Vagina (tissue), 2 donors: ENCODE data around the gene CBR1. TPM values are rescaled to one million over a fixed set of nuclear protein-coding genes. Genes with fewer than 3 reads are reported as not detected.

Experiments
- DNase-seq, 2 donors: peaks; one replicate each; pipeline ENCODE4 v3.0.0-alpha.2; 2017; ENCODE audit errors: extremely low spot score in 2 of 2
- H3K27ac ChIP-seq: fragments of 200-600 bp; sonication (generic); one replicate; pipeline ENCODE4 v1.5.1; 2019
- H3K27me3 ChIP-seq: fragments of 200-600 bp; sonication (generic); one replicate; pipeline ENCODE4 v1.5.1; 2019
- H3K36me3 ChIP-seq, 2 donors: fragments of 200-600 bp; sonication (generic); one replicate each; pipeline ENCODE4 v1.5.1; 2017 to 2019
- H3K4me1 ChIP-seq: fragments of 200-600 bp; sonication (generic); one replicate; pipeline ENCODE4 v1.5.1; 2019
- H3K4me3 ChIP-seq, 2 donors: fragments of 200-600 bp; sonication (generic); 1 replicate in 1 of 2; 2 replicates in 1 of 2; pipeline ENCODE4 v1.5.1; 2016 to 2019
- H3K9me3 ChIP-seq: fragments of 200-600 bp; sonication (generic); one replicate; pipeline ENCODE4 v1.5.1; 2019
- CTCF ChIP-seq, 3 experiments: fragments of 450-650 bp in 2 of 3; fragments of 200-600 bp in 1 of 3; sonication (generic) in 1 of 3; IDR thresholded peaks; one replicate each; pipeline ENCODE4 v1.5.1; 2017 to 2019; ENCODE audit warnings: antibody characterized with exemption in 3 of 3, mild to moderate bottlenecking in 2 of 3, moderate library complexity in 2 of 3
- POLR2A ChIP-seq, 2 donors: fragments of 450-650 bp; IDR thresholded peaks; one replicate each; pipeline ENCODE4 v1.6.1; 2017; ENCODE audit warnings: antibody characterized with exemption in 2 of 2, mild to moderate bottlenecking in 2 of 2, moderate library complexity in 2 of 2
- POLR2AphosphoS5 ChIP-seq, 2 donors: sonication (generic); formaldehyde crosslinking; IDR thresholded peaks; one replicate each; pipeline ENCODE4 v1.9.0; 2017; ENCODE audit warnings: antibody characterized with exemption in 2 of 2, mild to moderate bottlenecking in 2 of 2, low read depth in 1 of 2; ENCODE audit not compliant: insufficient read depth in 1 of 2
- intact Hi-C: fragments of 100-400 bp; cut with DNase I; formaldehyde crosslinking; loops from one replicate; pipeline ENCODE4 v1.15.1; 2023
- total RNA-seq: library from RNA; depleted of rRNA; stranded (reverse); fragments of >200 nt; gene quantifications from one replicate; pipeline ENCODE4 v1.2.3, GENCODE V29; 2016

CBR1 gene
- total RNA-seq, 1 donor from 2014 or later = 369 TPM

- DNase-seq = no peak
- H3K36me3 ChIP-seq = peaks cover 0 to under 1% of the 10 kb centered on the region in 2 donors
- H3K27ac ChIP-seq = no peak overlapping the region
- intact Hi-C loops = no loop called here
- no peaks in the 10 kb centered on the region for H3K27me3 ChIP-seq
- TF ChIP-seq POLR2AphosphoS5 (IDR thresholded peaks at IDR 0.05; ENCODE audit: insufficient read depth in 1 of 2, low read depth in 1 of 2) = no peak
- TF ChIP-seq CTCF (IDR thresholded peaks at IDR 0.05) = no peak
- TF ChIP-seq POLR2A (IDR thresholded peaks at IDR 0.05) = no peak
- H3K4me3 ChIP-seq = no peak overlapping the region
- H3K4me1 ChIP-seq = peaks cover 25% of the 10 kb centered on the region
- H3K9me3 ChIP-seq = no peaks in the 10 kb centered on the region
Measured at GRCh38 chr21:36077758-36078157, 7.9 kb downstream of the CBR1 start.

GRCh38 chr21:36079010-36079649 lies 9.3 kb downstream of the CBR1 start:
- H3K27ac ChIP-seq = no peak overlapping the region
- intact Hi-C loops = no loop called here

GRCh38 chr21:36079671-36080070 lies 9.8 kb downstream of the CBR1 start:
- no peak overlapping the region for H3K4me3 ChIP-seq
- intact Hi-C loops = no loop called here
- DNase-seq = no peak
- peaks cover 11% of the 10 kb centered on the region for H3K4me1 ChIP-seq
- H3K27ac ChIP-seq = no peak overlapping the region
- TF ChIP-seq CTCF (IDR thresholded peaks at IDR 0.05) (no peak), POLR2A (IDR thresholded peaks at IDR 0.05) (no peak), POLR2AphosphoS5 (IDR thresholded peaks at IDR 0.05; ENCODE audit: insufficient read depth in 1 of 2, low read depth in 1 of 2) (no peak)
- no peaks in the 10 kb centered on the region for H3K9me3 ChIP-seq
- H3K27me3 ChIP-seq = no peaks in the 10 kb centered on the region
- H3K36me3 ChIP-seq = no peaks in the 10 kb centered on the region

More at GRCh38 chr21:36079010-36079649, 9.3 kb downstream of the CBR1 start:
- no peak overlapping the region for H3K4me3 ChIP-seq
- no peak for DNase-seq
- peaks cover 11% of the 10 kb centered on the region for H3K4me1 ChIP-seq
- no peaks in the 10 kb centered on the region for H3K9me3 ChIP-seq
- H3K36me3 ChIP-seq = no peaks in the 10 kb centered on the region
- no peaks in the 10 kb centered on the region for H3K27me3 ChIP-seq
- TF ChIP-seq POLR2A (IDR thresholded peaks at IDR 0.05) = no peak
- TF ChIP-seq POLR2AphosphoS5 (IDR thresholded peaks at IDR 0.05; ENCODE audit: insufficient read depth in 1 of 2, low read depth in 1 of 2) = no peak
- no peak for TF ChIP-seq CTCF (IDR thresholded peaks at IDR 0.05)

GRCh38 chr21:36080386-36080785 lies 10.6 kb downstream of the CBR1 start:
- Histone ChIP-seq H3K4me3 (no peak overlapping the region), H3K27ac (no peak overlapping the region), H3K9me3 (no peaks in the 10 kb centered on the region), H3K27me3 (no peaks in the 10 kb centered on the region), H3K36me3 (no peaks in the 10 kb centered on the region), H3K4me1 (peaks cover 11% of the 10 kb centered on the region)
- DNase-seq = no peak
- intact Hi-C loops = no loop called here
- peak in 1 of 2 donors; percentile 74 for TF ChIP-seq POLR2AphosphoS5 (IDR thresholded peaks at IDR 0.05; ENCODE audit: insufficient read depth in 1 of 2, low read depth in 1 of 2)
- TF ChIP-seq CTCF (IDR thresholded peaks at IDR 0.05) = no peak

GRCh38 chr21:36082237-36082664 lies 12.4 kb downstream of the CBR1 start:
- Histone ChIP-seq H3K4me3 (no peak overlapping the region), H3K9me3 (no peaks in the 10 kb centered on the region), H3K27ac (no peak overlapping the region), H3K27me3 (no peaks in the 10 kb centered on the region), H3K4me1 (peaks cover 5% of the 10 kb centered on the region), H3K36me3 (no peaks in the 10 kb centered on the region)
- TF ChIP-seq CTCF (IDR thresholded peaks at IDR 0.05) (no peak), POLR2A (IDR thresholded peaks at IDR 0.05) (no peak), POLR2AphosphoS5 (IDR thresholded peaks at IDR 0.05; ENCODE audit: insufficient read depth in 1 of 2, low read depth in 1 of 2) (no peak)
- DNase-seq = no peak
- intact Hi-C loops = no loop called here
